ENCODE measurements around the gene KLHL6. TPM values are rescaled to one million over a fixed set of nuclear protein-coding genes. Genes with fewer than 3 reads are reported as not detected.
A peak's percentile ranks its signal among the peaks of the same experiment; 100 is the strongest.

KLHL6 gene
- total RNA-seq, 2 experiments from 2014 or later = 32.4 to 32.6 TPM

DNA sequence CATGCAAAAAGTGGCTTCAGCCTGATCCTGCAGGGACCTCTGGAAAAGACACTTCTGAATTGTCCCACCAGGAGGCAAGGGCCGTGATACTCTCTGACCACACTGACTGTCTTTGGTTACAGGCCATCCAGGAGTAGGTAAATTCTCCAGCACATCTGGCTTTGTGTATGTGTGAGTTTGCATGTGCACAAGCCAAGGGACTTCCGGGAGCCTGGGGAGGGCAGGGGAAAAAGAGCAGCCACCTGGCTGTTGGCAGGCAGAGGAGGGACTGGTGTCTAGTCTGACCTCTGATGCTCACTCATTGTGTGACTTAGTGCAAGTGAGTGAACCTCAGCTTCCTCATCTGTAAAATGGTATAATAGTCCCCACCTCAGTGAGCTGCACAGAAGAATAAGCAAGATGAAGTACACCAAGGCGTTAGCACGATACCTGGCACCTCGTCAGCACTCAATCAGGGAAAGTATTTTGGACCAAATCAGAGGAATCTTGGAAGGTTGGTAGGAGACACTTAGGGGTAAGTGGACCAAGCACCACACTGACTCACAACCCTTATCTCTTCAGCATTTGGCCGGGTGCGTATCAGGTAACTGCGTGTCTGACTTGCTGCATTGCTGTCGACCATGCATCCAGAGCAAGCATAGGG is 19.1 kb downstream of the KLHL6 start:
- peaks cover 61% of the 10 kb centered on the region for H3K4me1 Mint-ChIP-seq (ENCODE audit: low read depth)
- TF ChIP-seq, protein P1, sequence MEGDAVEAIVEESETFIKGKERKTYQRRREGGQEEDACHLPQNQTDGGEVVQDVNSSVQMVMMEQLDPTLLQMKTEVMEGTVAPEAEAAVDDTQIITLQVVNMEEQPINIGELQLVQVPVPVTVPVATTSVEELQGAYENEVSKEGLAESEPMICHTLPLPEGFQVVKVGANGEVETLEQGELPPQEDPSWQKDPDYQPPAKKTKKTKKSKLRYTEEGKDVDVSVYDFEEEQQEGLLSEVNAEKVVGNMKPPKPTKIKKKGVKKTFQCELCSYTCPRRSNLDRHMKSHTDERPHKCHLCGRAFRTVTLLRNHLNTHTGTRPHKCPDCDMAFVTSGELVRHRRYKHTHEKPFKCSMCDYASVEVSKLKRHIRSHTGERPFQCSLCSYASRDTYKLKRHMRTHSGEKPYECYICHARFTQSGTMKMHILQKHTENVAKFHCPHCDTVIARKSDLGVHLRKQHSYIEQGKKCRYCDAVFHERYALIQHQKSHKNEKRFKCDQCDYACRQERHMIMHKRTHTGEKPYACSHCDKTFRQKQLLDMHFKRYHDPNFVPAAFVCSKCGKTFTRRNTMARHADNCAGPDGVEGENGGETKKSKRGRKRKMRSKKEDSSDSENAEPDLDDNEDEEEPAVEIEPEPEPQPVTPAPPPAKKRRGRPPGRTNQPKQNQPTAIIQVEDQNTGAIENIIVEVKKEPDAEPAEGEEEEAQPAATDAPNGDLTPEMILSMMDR (IDR thresholded peaks at IDR 0.05) = no peak
- peaks cover 20% of the 10 kb centered on the region for H3K36me3 Mint-ChIP-seq (ENCODE audit: low read depth)
- no peak overlapping the region for H3K4me3 Mint-ChIP-seq
- ATAC-seq (peak; percentile 12), DNase-seq (no peak)
- CTCF ChIA-PET = interaction anchor here (1.0 kb wide), 1 partner anchor 20 kb away, joined by 3 read pairs; no protein-coding TSS in a partner anchor
- H3K27me3 Mint-ChIP-seq = no peaks in the 10 kb centered on the region
- H3K27ac Mint-ChIP-seq = no peak overlapping the region
- intact Hi-C loops (cut with micrococcal nuclease) = no loop called here
- H3K9me3 Mint-ChIP-seq = no peaks in the 10 kb centered on the region
- POLR2A ChIA-PET = interaction anchor here (1.0 to 1.3 kb wide), 2 partner anchors 8 to 15 kb away, joined by 3 to 4 read pairs; no protein-coding TSS in a partner anchor

GRCh38 chr3:183534249-183534648 is 21.3 kb downstream of the KLHL6 start:
- H3K9me3 Mint-ChIP-seq = no peaks in the 10 kb centered on the region
- peaks cover 55% of the 10 kb centered on the region for H3K4me1 Mint-ChIP-seq (ENCODE audit: low read depth)
- H3K27ac Mint-ChIP-seq = no peak overlapping the region
- POLR2A ChIA-PET = interaction anchor here (1.1 kb wide), 1 partner anchor 22 kb away, joined by 3 read pairs; no protein-coding TSS in a partner anchor
- DNase-seq (no peak), ATAC-seq (no peak)
- CTCF ChIA-PET = no interaction called here
- no peak overlapping the region for H3K4me3 Mint-ChIP-seq
- intact Hi-C loops (cut with micrococcal nuclease) = no loop called here
- TF ChIP-seq, protein P1 (IDR thresholded peaks at IDR 0.05) = no peak
- H3K27me3 Mint-ChIP-seq = no peaks in the 10 kb centered on the region
- peaks cover 27% of the 10 kb centered on the region for H3K36me3 Mint-ChIP-seq (ENCODE audit: low read depth)

- ATAC-seq = no peak
- Mint-ChIP-seq H3K4me3 (no peak overlapping the region), H3K27me3 (no peaks in the 10 kb centered on the region), H3K4me1 (ENCODE audit: low read depth) (peaks cover 48% of the 10 kb centered on the region), H3K36me3 (ENCODE audit: low read depth) (peaks cover 32% of the 10 kb centered on the region), H3K9me3 (peaks cover 1% of the 10 kb centered on the region), H3K27ac (peak overlapping the region; percentile 31)
- intact Hi-C loops (cut with micrococcal nuclease) = no loop called here
- POLR2A ChIA-PET = interaction anchor here (1.1 kb wide), 1 partner anchor 21 kb away, joined by 3 read pairs; no protein-coding TSS in a partner anchor
- CTCF ChIA-PET = interaction anchor here (1.5 kb wide), 1 partner anchor 13 kb away, joined by 3 read pairs; no protein-coding TSS in a partner anchor
- DNase-seq = no peak
- TF ChIP-seq, protein P1 (IDR thresholded peaks at IDR 0.05) = no peak
Measured at GRCh38 chr3:183533412-183534132, 21.9 kb downstream of the KLHL6 start.

GRCh38 chr3:183532620-183533411 is 22.7 kb downstream of the KLHL6 start:
- Mint-ChIP-seq H3K27ac (peak overlapping the region; percentile 36), H3K27me3 (no peaks in the 10 kb centered on the region), H3K36me3 (ENCODE audit: low read depth) (peaks cover 34% of the 10 kb centered on the region), H3K9me3 (peaks cover 1% of the 10 kb centered on the region), H3K4me1 (ENCODE audit: low read depth) (peaks cover 48% of the 10 kb centered on the region), H3K4me3 (no peak overlapping the region)
- CTCF ChIA-PET = interaction anchor here (1.5 kb wide), 1 partner anchor 13 kb away, joined by 3 read pairs; no protein-coding TSS in a partner anchor
- POLR2A ChIA-PET = no interaction called here
- TF ChIP-seq, protein P1 (IDR thresholded peaks at IDR 0.05) = no peak
- ATAC-seq = no peak
- intact Hi-C loops (cut with micrococcal nuclease) = no loop called here
- no peak for DNase-seq
